T-helper 9 cell (primary cell): ENCODE results near the gene POLN.

ENCODE experiments used
- DNase-seq: peaks from one replicate; pipeline ENCODE4 v3.0.0-alpha.2; 2020

POLN gene

GRCh38 chr4:2262145-2262943 lies 20.4 kb upstream of the POLN start:
- DNase-seq, result peak; percentile 93

GRCh38 chr4:2261853-2262144 lies 19.9 kb upstream of the POLN start, which contains the start of gene MXD4:
TSS of gene MXD4 (minus strand) at chr4:2262109. CDS start at chr4:2261980, 129 bp downstream.
- no peak for DNase-seq

DNA sequence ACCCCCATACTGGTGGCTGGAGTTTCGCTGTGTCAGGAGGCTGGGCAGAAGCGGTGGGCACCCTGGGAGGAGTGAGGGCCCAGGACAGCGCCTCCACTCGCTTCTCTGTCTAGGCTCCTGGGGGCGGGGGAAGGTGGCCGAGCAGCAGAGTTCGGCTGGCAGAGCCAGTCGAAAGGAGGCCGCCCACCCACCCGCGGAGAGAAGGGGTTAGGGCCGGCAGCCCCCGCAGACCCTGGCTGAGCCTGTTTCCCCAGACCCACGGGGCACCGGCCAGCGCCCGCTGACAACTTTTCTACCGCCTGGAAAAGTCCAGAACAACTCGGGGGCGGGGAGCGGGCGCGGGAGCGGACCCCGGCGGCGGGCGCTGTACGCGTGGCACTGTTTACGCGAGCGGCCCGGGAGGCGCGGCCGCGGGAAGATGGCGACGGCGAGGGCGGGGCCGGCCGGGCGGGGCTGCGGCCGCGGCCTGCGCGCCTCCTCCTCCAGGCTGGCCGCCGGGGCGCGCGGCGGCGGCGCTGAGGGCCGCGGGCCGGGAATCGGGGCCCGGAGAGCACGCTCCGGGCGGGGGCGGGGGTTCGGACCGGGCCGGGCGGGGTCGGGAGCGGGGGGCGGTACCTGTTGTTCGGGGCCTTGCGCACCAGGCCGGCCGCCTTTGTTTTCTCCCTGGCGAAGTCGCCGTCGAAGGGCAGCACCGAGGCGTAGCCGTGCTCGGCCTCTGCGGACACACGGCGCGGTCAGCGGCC lies 19.4 kb upstream of the POLN start:
- peak; percentile 53 for DNase-seq

- DNase-seq, result no peak
Observed at GRCh38 chr4:2260344-2261109, 18.6 kb upstream of the POLN start.

- DNase-seq, result no peak
Observed at GRCh38 chr4:2259541-2260343, 17.8 kb upstream of the POLN start.

- DNase-seq, result no peak
Observed at GRCh38 chr4:2259036-2259540, 17.2 kb upstream of the POLN start.

DNA sequence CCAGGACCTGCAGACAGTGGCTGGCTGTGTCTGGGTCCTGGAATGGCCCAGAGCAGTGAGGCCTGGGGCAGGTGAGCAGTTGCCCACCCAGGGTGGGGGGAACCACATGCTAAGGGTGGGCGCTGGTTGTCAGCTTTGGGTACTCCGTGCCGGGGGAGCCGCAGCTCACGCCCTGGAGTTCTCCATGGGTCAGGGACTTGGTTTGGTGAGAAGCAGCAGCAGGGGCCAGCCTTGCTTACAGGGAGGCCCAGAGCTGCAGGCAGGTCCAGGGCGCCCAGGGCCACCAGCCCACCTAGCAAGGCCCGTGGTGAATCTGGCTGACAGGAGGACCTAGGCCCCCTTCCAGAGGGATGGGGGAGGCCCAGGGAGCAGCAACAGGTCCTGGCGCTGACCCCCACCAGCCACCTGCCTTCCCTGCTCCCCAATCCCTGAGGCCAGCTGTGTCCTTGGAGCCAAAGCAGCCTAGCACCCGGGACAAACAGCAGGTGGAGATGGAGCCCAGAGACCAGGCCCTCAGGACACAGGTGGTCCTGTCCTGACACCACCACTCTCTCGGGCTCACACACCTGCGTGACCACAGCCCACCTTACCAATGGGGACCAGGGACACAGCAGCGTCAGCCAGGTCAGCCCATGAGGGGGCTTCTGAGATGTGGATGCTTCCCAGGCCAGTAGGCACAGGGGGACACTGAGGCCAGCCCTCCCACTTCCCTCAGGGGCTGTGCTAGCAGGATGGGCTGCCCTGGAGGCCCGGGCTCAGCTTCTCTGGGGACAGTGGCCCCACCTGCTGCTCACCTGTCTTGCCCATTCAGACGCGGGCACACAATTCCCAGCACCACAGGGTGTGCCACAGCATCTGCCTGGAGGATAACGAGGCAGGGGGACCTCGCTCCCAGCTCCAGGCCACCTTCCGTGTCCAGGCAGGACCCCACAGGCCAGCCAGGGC lies 16.4 kb upstream of the POLN start:
- DNase-seq, result no peak

GRCh38 chr4:2257361-2258081 lies 15.6 kb upstream of the POLN start:
- no peak for DNase-seq

DNA sequence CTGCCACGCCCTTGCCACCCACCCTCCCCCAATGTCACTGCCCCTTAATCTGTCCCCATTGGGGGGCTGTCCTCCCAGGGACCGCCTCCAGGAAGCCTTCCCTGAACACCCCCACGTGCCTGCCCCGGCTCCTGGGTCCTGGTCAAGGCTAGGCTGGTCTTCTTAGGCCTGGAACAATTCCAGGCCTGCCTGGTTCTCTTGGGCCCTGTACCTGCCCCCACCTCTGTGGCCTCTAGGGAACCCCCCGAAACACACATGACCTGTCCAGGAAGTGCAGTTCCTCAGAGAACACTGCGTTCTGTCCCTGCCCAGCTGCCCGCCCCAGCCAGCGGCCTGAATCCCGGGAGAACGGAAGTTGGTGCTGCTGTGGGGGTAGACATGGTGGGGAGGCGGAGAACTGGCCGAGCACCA lies 14.9 kb upstream of the POLN start:
- no peak for DNase-seq

DNA sequence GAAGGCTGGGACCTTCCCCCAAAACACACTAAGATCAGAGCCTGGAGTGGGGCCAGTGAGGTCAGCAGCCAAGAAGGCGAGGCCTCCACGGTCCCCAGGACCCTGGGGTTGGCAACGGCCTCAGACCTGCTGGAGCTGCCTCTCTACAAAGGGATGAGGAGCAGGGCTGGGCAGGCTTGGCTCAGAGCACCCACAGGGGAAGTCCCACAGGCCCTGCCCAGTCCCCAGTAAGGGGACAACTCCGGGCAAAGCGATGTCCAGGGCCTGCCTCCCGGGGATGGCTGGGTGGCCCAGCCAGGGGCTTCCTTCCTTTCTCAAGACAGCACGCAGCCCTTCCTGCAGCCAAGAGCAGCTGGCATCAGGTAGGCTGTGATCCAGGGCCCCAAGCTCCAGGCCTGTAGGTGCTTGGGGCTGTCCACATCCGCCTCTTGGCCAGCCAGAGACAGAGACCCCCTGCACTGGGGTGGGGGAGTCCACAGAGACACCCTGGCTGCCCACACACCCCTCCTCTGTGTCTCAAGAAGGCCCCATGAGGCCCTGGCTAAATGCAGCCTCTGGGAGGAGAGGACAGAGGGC lies 14.3 kb upstream of the POLN start:
- no peak for DNase-seq

GRCh38 chr4:2255501-2256155 lies 13.7 kb upstream of the POLN start:
- no peak for DNase-seq

DNA sequence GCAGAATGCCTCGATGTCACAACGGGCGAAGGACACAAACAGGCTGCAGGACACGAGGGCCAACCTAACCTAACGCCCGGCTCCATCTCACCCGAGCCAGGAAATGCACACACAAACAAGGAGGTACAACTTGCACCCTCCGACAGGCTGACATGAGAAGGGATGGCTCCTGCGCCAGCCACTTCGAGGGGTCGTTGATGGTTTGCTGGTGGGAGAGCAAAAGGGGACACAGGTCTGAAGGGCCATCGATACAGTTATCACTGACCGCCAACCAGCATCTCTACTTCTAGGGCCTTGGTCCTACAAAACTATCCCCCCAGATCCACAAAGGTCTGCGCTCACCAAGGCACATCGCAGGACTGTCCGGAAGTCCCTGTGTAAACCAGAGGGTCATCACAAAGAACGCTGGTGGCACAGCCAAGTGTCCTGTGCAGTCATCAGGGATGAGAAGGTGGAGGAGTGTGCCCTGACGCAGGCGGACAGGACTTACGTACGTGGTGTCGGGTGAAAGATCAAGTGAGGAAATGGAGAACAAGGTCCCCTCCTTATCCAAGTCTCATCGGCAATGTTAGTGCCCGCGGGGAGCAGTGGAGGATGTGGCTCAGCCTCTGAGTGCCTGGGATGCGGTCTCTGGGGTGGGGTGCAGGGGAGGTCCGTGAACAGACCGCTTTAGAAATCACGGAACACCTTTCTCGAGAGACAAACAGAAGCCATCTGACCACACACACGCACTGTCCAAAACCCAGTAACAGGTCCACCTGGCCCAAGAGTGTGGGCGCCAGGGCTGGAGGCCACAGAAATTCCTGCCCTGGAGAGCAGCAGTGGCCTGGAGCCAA lies 13.0 kb upstream of the POLN start:
- no peak for DNase-seq

GRCh38 chr4:2253160-2254084 lies 11.5 kb upstream of the POLN start:
- no peak for DNase-seq

DNA sequence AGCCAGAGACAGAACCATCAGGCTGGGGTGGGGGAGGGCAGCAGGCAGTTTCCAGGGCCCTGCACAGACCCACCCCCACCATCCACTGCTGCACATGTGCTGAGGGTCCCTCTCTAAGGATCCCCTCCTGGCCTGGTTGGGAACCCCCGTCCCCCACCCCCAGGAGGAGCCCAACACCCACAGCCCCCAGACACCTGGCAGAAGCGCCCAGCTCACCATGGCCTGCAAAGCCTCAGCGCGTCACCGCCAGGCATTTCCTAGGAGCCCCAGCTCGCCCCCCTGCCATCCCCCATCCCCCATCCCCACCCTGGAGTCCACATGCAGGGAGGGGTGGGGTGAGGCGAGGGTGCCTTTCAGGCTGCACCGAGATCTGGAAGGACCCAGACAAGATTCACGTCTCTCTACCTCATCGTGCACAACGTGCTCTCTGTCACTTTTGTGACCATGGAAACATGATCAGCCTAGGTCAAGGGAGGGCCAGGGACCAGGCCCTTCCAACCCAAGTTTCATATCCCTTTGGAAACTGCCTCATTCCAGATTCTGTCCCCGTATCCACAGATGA lies 10.7 kb upstream of the POLN start:
- no peak for DNase-seq

GRCh38 chr4:2251795-2252529 lies 10.0 kb upstream of the POLN start:
- no peak for DNase-seq

GRCh38 chr4:2251073-2251794 lies 9.3 kb upstream of the POLN start:
- no peak for DNase-seq
